ENCODE results near the gene ATP2A2. TPM values are rescaled to one million over a fixed set of nuclear protein-coding genes. Genes with fewer than 3 reads are reported as not detected.
"Not testable (repeated sequence)": the region's sequence is repeated elsewhere in the genome, so short reads cannot be mapped to it uniquely, and the experiment has no call there.

The ATP2A2 gene
- total RNA-seq, 1 experiment from 2014 or later, result 97.9 TPM

GRCh38 chr12:110249716-110250225 is 31.3 kb upstream of the ATP2A2 start:
- Histone ChIP-seq H3K4me3 (no peak overlapping the region), H3K27me3 (replicated peaks) (no peaks in the 10 kb centered on the region), H3K4me1 (replicated peaks) (peaks cover 42% of the 10 kb centered on the region), H3K27ac (no peak overlapping the region), H3K9me3 (replicated peaks) (no peaks in the 10 kb centered on the region), H3K36me3 (no peaks in the 10 kb centered on the region)
- DNase-seq (ENCODE audit: low read depth in 1 of 2, low spot score in 2 of 2), result no peak

GRCh38 chr12:110251381-110251780 is 29.7 kb upstream of the ATP2A2 start:
- Histone ChIP-seq H3K4me1 (replicated peaks) (peaks cover 26% of the 10 kb centered on the region), H3K27ac (no peak overlapping the region), H3K36me3 (no peaks in the 10 kb centered on the region), H3K27me3 (replicated peaks) (no peaks in the 10 kb centered on the region), H3K4me3 (no peak overlapping the region), H3K9me3 (replicated peaks) (no peaks in the 10 kb centered on the region)
- DNase-seq (ENCODE audit: low read depth in 1 of 2, low spot score in 2 of 2), result no peak

- no peak overlapping the region for H3K4me3 ChIP-seq
- H3K36me3 ChIP-seq, result no peaks in the 10 kb centered on the region
- H3K27ac ChIP-seq, result no peak overlapping the region
- peaks cover 12% of the 10 kb centered on the region for H3K4me1 ChIP-seq (replicated peaks)
- DNase-seq (ENCODE audit: low read depth in 1 of 2, low spot score in 2 of 2), result no peak
- no peaks in the 10 kb centered on the region for H3K9me3 ChIP-seq (replicated peaks)
- no peaks in the 10 kb centered on the region for H3K27me3 ChIP-seq (replicated peaks)
These were observed 28.3 kb upstream of the ATP2A2 start for GRCh38 chr12:110252716-110253115.

GRCh38 chr12:110253176-110253575 is 27.9 kb upstream of the ATP2A2 start:
- H3K4me3 ChIP-seq, result no peak overlapping the region
- no peak for DNase-seq (ENCODE audit: low read depth in 1 of 2, low spot score in 2 of 2)
- H3K4me1 ChIP-seq (replicated peaks), result peaks cover 8% of the 10 kb centered on the region
- no peaks in the 10 kb centered on the region for H3K27me3 ChIP-seq (replicated peaks)
- H3K9me3 ChIP-seq (replicated peaks), result no peaks in the 10 kb centered on the region
- H3K36me3 ChIP-seq, result no peaks in the 10 kb centered on the region
- no peak overlapping the region for H3K27ac ChIP-seq

GRCh38 chr12:110254971-110255540 is 26.0 kb upstream of the ATP2A2 start:
- DNase-seq (ENCODE audit: low read depth in 1 of 2, low spot score in 2 of 2), result no peak
- H3K9me3 ChIP-seq (replicated peaks), result no peaks in the 10 kb centered on the region
- no peaks in the 10 kb centered on the region for H3K36me3 ChIP-seq

GRCh38 chr12:110255890-110256456 is 25.1 kb upstream of the ATP2A2 start:
- H3K36me3 ChIP-seq; H3K27me3 ChIP-seq (replicated peaks); DNase-seq (ENCODE audit: low read depth in 1 of 2, low spot score in 2 of 2); H3K27ac ChIP-seq; H3K4me1 ChIP-seq (replicated peaks); H3K4me3 ChIP-seq; H3K9me3 ChIP-seq (replicated peaks): not testable (repeated sequence)

More at GRCh38 chr12:110254971-110255540, 26.0 kb upstream of the ATP2A2 start:
- Histone ChIP-seq H3K4me3 (no peak overlapping the region), H3K4me1 (replicated peaks) (peaks cover 6% of the 10 kb centered on the region), H3K27me3 (replicated peaks) (no peaks in the 10 kb centered on the region), H3K27ac (no peak overlapping the region)

GRCh38 chr12:110256780-110257431 is 24.1 kb upstream of the ATP2A2 start:
- Histone ChIP-seq H3K27ac (no peak overlapping the region), H3K27me3 (replicated peaks) (no peaks in the 10 kb centered on the region), H3K4me1 (replicated peaks) (peaks cover 6% of the 10 kb centered on the region), H3K9me3 (replicated peaks) (no peaks in the 10 kb centered on the region), H3K36me3 (no peaks in the 10 kb centered on the region), H3K4me3 (no peak overlapping the region)
- DNase-seq (ENCODE audit: low read depth in 1 of 2, low spot score in 2 of 2), result no peak

- Histone ChIP-seq H3K36me3 (no peaks in the 10 kb centered on the region), H3K27me3 (replicated peaks) (no peaks in the 10 kb centered on the region), H3K27ac (no peak overlapping the region), H3K4me3 (no peak overlapping the region), H3K9me3 (replicated peaks) (no peaks in the 10 kb centered on the region), H3K4me1 (replicated peaks) (peaks cover under 1% of the 10 kb centered on the region)
- DNase-seq (ENCODE audit: low read depth in 1 of 2, low spot score in 2 of 2), result no peak
These were observed 22.6 kb upstream of the ATP2A2 start for GRCh38 chr12:110258466-110258865.

- Histone ChIP-seq H3K36me3 (no peaks in the 10 kb centered on the region), H3K27me3 (replicated peaks) (no peaks in the 10 kb centered on the region), H3K4me3 (no peak overlapping the region), H3K4me1 (replicated peaks) (peaks cover 20% of the 10 kb centered on the region), H3K9me3 (replicated peaks) (no peaks in the 10 kb centered on the region), H3K27ac (no peak overlapping the region)
- no peak for DNase-seq (ENCODE audit: low read depth in 1 of 2, low spot score in 2 of 2)
These were observed 18.3 kb upstream of the ATP2A2 start for GRCh38 chr12:110262442-110263388.

- Histone ChIP-seq H3K27me3 (replicated peaks) (no peaks in the 10 kb centered on the region), H3K4me1 (replicated peaks) (peaks cover 55% of the 10 kb centered on the region), H3K4me3 (no peak overlapping the region), H3K27ac (peak overlapping the region; percentile 53), H3K9me3 (replicated peaks) (no peaks in the 10 kb centered on the region), H3K36me3 (no peaks in the 10 kb centered on the region)
- no peak for DNase-seq (ENCODE audit: low read depth in 1 of 2, low spot score in 2 of 2)
These were observed 14.6 kb upstream of the ATP2A2 start for GRCh38 chr12:110266381-110266960.

GRCh38 chr12:110266980-110267620 is 13.9 kb upstream of the ATP2A2 start:
- H3K9me3 ChIP-seq (replicated peaks), result no peaks in the 10 kb centered on the region
- no peaks in the 10 kb centered on the region for H3K27me3 ChIP-seq (replicated peaks)
- no peaks in the 10 kb centered on the region for H3K36me3 ChIP-seq
- no peak overlapping the region for H3K4me3 ChIP-seq
- peaks cover 61% of the 10 kb centered on the region for H3K4me1 ChIP-seq (replicated peaks)
- H3K27ac ChIP-seq, result peak overlapping the region; percentile 53
- peak; percentile 74 to 80 for DNase-seq (ENCODE audit: low read depth in 1 of 2, low spot score in 2 of 2)

GRCh38 chr12:110269622-110270124 is 11.4 kb upstream of the ATP2A2 start:
- peaks cover 61% of the 10 kb centered on the region for H3K4me1 ChIP-seq (replicated peaks)
- no peaks in the 10 kb centered on the region for H3K36me3 ChIP-seq
- peak; percentile 85 for DNase-seq (ENCODE audit: low read depth in 1 of 2, low spot score in 2 of 2)
- no peak overlapping the region for H3K4me3 ChIP-seq
- H3K27me3 ChIP-seq (replicated peaks), result no peaks in the 10 kb centered on the region
- H3K27ac ChIP-seq, result peak overlapping the region; percentile 64
- H3K9me3 ChIP-seq (replicated peaks), result no peaks in the 10 kb centered on the region

All from SJSA1 (cell line).